CD14-positive monocyte (primary cell): ENCODE results near the gene CENPVL1. TPM values are rescaled to one million over a fixed set of nuclear protein-coding genes. Genes with fewer than 3 reads are reported as not detected.

Source experiments
- DNase-seq, 3 donors: peaks; one replicate each; pipeline ENCODE4 v3.0.0-alpha.2; 2011 to 2022
- H2AFZ ChIP-seq: 2 replicates; pipeline ENCODE4 v1.6.0; 2012; ENCODE audit warnings: mild to moderate bottlenecking, low read depth, low read length, inconsistent platforms; ENCODE audit not compliant: insufficient read depth, poor library complexity, severe bottlenecking
- H3K27ac ChIP-seq, 2 donors: 1 replicate in 1 of 2; 2 replicates in 1 of 2; pipeline ENCODE4 v1.5.1; 2012 to 2013; ENCODE audit warnings: low read length in 2 of 2, control low read depth in 1 of 2, inconsistent platforms in 1 of 2, low read depth in 1 of 2, mild to moderate bottlenecking in 1 of 2
- H3K27me3 ChIP-seq, 2 donors: one replicate each; pipeline versions ENCODE4 v1.6.0 to v1.6.1; 2011 to 2013; ENCODE audit warnings: low read length in 2 of 2; ENCODE audit not compliant: control insufficient read depth in 2 of 2, insufficient read depth in 2 of 2
- H3K36me3 ChIP-seq, 2 donors: replicated peaks in 1 of 2; 1 replicate in 1 of 2; 2 replicates in 1 of 2; pipeline versions ENCODE4 v1.5.1 to v1.6.1; 2012 to 2013; ENCODE audit warnings: low read length in 2 of 2, control low read depth in 1 of 2, inconsistent platforms in 1 of 2, mild to moderate bottlenecking in 1 of 2; ENCODE audit not compliant: insufficient read depth in 2 of 2, control insufficient read depth in 1 of 2
- H3K4me1 ChIP-seq, 2 donors: 1 replicate in 1 of 2; 2 replicates in 1 of 2; pipeline versions ENCODE4 v1.5.1 to v1.6.1; 2012 to 2013; ENCODE audit warnings: low read length in 2 of 2, control low read depth in 1 of 2, inconsistent platforms in 1 of 2, mild to moderate bottlenecking in 1 of 2, moderate library complexity in 1 of 2; ENCODE audit not compliant: insufficient read depth in 2 of 2, control insufficient read depth in 1 of 2
- H3K4me2 ChIP-seq: replicated peaks from 2 replicates; pipeline ENCODE3; 2012; ENCODE audit warnings: low read length, moderate library complexity, mild to moderate bottlenecking; ENCODE audit not compliant: poor library complexity, severe bottlenecking; ENCODE audit errors: extremely low read depth
- H3K4me3 ChIP-seq, 3 experiments: fragments of 200-600 bp in 1 of 3; sonication (generic) in 1 of 3; replicated peaks in 1 of 3; 1 replicate in 2 of 3; 2 replicates in 1 of 3; pipeline ENCODE4 v1.5.1; 2011 to 2013; ENCODE audit warnings: low read length in 3 of 3, mild to moderate bottlenecking in 3 of 3, control low read depth in 2 of 3, low read depth in 2 of 3, inconsistent platforms in 1 of 3, moderate library complexity in 1 of 3
- H3K79me2 ChIP-seq: 2 replicates; pipeline ENCODE4 v1.6.0; 2012; ENCODE audit warnings: mild to moderate bottlenecking, control low read depth, inconsistent platforms, low read length, moderate library complexity; ENCODE audit not compliant: insufficient read depth
- H3K9ac ChIP-seq: 2 replicates; pipeline ENCODE4 v1.6.0; 2017; ENCODE audit warnings: low read length, mild to moderate bottlenecking; ENCODE audit not compliant: insufficient read depth, poor library complexity, severe bottlenecking
- H3K9me3 ChIP-seq, 2 donors: replicated peaks in 1 of 2; 1 replicate in 1 of 2; 2 replicates in 1 of 2; pipeline versions ENCODE4 v1.5.1 to v1.6.1; 2012 to 2013; ENCODE audit warnings: low read length in 2 of 2, control low read depth in 1 of 2; ENCODE audit not compliant: control insufficient read depth in 1 of 2, insufficient read depth in 1 of 2
- H4K20me1 ChIP-seq: 2 replicates; pipeline ENCODE4 v1.6.0; 2012; ENCODE audit warnings: mild to moderate bottlenecking, low read length, control low read depth, moderate library complexity; ENCODE audit not compliant: insufficient read depth
- H3K27ac Mint-ChIP-seq, 7 donors: one replicate each; pipeline ENCODE4 v1.8.0; 2020; ENCODE audit warnings: mild to moderate bottlenecking in 7 of 7, mixed read lengths in 7 of 7, moderate library complexity in 6 of 7, inconsistent platforms in 2 of 7
- H3K27me3 Mint-ChIP-seq, 3 donors: one replicate each; pipeline ENCODE4 v1.8.0; 2021 to 2022; ENCODE audit warnings: low read depth in 3 of 3, mild to moderate bottlenecking in 3 of 3, mixed read lengths in 3 of 3, moderate library complexity in 3 of 3, inconsistent platforms in 1 of 3
- H3K36me3 Mint-ChIP-seq, 2 donors: one replicate each; pipeline ENCODE4 v1.8.0; 2020; ENCODE audit warnings: mixed read lengths in 2 of 2, inconsistent platforms in 1 of 2, mild to moderate bottlenecking in 1 of 2
- H3K4me1 Mint-ChIP-seq: one replicate; pipeline ENCODE4 v1.8.0; 2020; ENCODE audit warnings: mild to moderate bottlenecking, mixed read lengths
- H3K4me3 Mint-ChIP-seq, 2 donors: one replicate each; pipeline ENCODE4 v1.8.0; 2020; ENCODE audit warnings: mild to moderate bottlenecking in 2 of 2, mixed read lengths in 2 of 2, moderate library complexity in 1 of 2
- H3K9me3 Mint-ChIP-seq, 7 donors: one replicate each; pipeline ENCODE4 v1.8.0; 2020 to 2022; ENCODE audit warnings: mixed read lengths in 7 of 7, mild to moderate bottlenecking in 6 of 7, moderate library complexity in 6 of 7, inconsistent platforms in 2 of 7
- CTCF ChIP-seq: fragments of 200-600 bp; IDR thresholded peaks from one replicate; pipeline ENCODE4 v1.8.0; 2022; ENCODE audit warnings: antibody characterized with exemption, mild to moderate bottlenecking
- WGBS: methylation state at CpG from one replicate; pipeline ENCODE4 v1.1.5; 2013; ENCODE audit warnings: missing lambda C conversion rate; ENCODE audit not compliant: insufficient coverage; 5-methylcytosine and 5-hydroxymethylcytosine counted together
- intact Hi-C, 2 donors: fragments of 100-400 bp; cut with micrococcal nuclease; formaldehyde crosslinking; loops; one replicate each; pipeline versions ENCODE4 v1.15.0 to v1.15.1; 2023
- polyA plus RNA-seq, 3 donors: library from polyadenylated mRNA; depleted of rRNA in 1 of 3; unstranded in 2 of 3; stranded (reverse) in 1 of 3; fragments of 300-500 nt in 2 of 3; fragments of >200 nt in 1 of 3; fragmentation: Illumina TruSeq in 2 of 3; gene quantifications; 1 replicate in 2 of 3; 2 replicates in 1 of 3; pipeline ENCODE4 v1.2.3, GENCODE V29; 2012 to 2021

CENPVL1 gene
- polyA plus RNA-seq, 3 donors, result not detected

GRCh38 chrX:51728202-51728601 is 17.9 kb downstream of the CENPVL1 start:
- intact Hi-C loops, result no loop called here
- Histone ChIP-seq H2AFZ (no peak overlapping the region), H4K20me1 (no peaks in the 10 kb centered on the region), H3K4me3 (no peak overlapping the region), H3K36me3 (no peaks in the 10 kb centered on the region), H3K9ac (no peak overlapping the region), H3K27me3 (no peaks in the 10 kb centered on the region), H3K79me2 (no peaks in the 10 kb centered on the region), H3K4me1 (no peaks in the 10 kb centered on the region), H3K27ac (no peak overlapping the region), H3K4me2 (no peak overlapping the region), H3K9me3 (no peaks in the 10 kb centered on the region)
- no peak for DNase-seq
- peaks cover 2 to 5% (median 3%) of the 10 kb centered on the region in 3 donors for H3K27me3 Mint-ChIP-seq
- no peaks in the 10 kb centered on the region for H3K9me3 Mint-ChIP-seq
- no peaks in the 10 kb centered on the region for H3K4me1 Mint-ChIP-seq
- no peak overlapping the region for H3K4me3 Mint-ChIP-seq
- no peak for TF ChIP-seq CTCF
- H3K36me3 Mint-ChIP-seq, result no peaks in the 10 kb centered on the region
- no peak overlapping the region for H3K27ac Mint-ChIP-seq

- WGBS, result no CpG with 5 or more reads among the region's 2 CpGs
- H3K4me1 ChIP-seq, result peaks cover 0 to 4% of the 10 kb centered on the region in 2 donors
Observed at GRCh38 chrX:51737091-51737490, 26.8 kb downstream of the CENPVL1 start.

More at GRCh38 chrX:51737091-51737490, 26.8 kb downstream of the CENPVL1 start:
- Histone ChIP-seq H3K36me3 (no peaks in the 10 kb centered on the region), H3K9ac (no peak overlapping the region), H3K4me2 (no peak overlapping the region), H3K9me3 (no peaks in the 10 kb centered on the region), H3K79me2 (no peaks in the 10 kb centered on the region), H3K27me3 (peaks cover 0 to 8% of the 10 kb centered on the region in 2 donors), H3K4me3 (no peak overlapping the region), H3K27ac (no peak overlapping the region), H4K20me1 (no peaks in the 10 kb centered on the region), H2AFZ (no peak overlapping the region)
- Mint-ChIP-seq H3K36me3 (no peaks in the 10 kb centered on the region), H3K27ac (peak overlapping the region in 1 of 7 donors; percentile 2), H3K9me3 (no peaks in the 10 kb centered on the region), H3K4me1 (peaks cover 4% of the 10 kb centered on the region), H3K27me3 (peaks cover 0 to 3% (median 2%) of the 10 kb centered on the region in 3 donors), H3K4me3 (no peak overlapping the region)
- DNase-seq, result peak in 2 of 3 donors; percentile 4 to 34
- intact Hi-C loops, result no loop called here
- TF ChIP-seq CTCF, result no peak
